ENCODE results near the gene PAX5.
"Not testable (repeated sequence)": the region's sequence is repeated elsewhere in the genome, so short reads cannot be mapped to it uniquely, and the experiment has no call there.

Gene PAX5

DNA sequence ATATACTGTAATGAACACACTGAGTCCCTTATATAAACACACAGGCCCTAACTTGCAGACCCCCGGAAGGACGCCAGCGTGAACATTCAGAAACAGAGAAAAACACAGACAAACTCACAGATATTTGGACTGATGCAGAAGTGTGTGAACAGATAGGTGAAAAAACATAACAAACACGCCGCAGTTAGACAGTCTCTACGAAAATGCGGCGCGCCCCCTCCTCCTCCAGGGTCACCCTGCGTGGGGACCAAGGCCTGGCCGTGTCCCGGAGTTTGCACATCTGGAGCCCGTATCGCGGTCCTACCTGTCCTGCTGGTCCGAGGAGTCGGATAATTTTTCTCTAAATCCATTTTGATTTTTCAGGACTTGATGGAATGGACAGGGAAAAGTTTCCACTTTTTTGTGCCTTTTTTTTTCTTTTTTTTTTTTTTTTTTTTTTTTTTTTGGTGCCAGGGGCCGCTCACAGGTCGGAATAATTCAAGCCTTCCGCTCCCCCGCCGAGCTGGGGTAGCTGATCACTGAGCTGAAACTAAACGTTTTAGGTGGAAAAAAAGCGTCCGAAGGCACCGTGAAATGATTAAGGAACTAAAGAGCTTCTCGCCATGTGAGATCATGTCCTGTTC, at the start of gene PAX5:
TSS of gene PAX5 (minus strand) at position 587 of the 623 bp plus-strand sequence. CDS start at position 350, 237 bp downstream.
- DNase-seq, result no peak

DNA sequence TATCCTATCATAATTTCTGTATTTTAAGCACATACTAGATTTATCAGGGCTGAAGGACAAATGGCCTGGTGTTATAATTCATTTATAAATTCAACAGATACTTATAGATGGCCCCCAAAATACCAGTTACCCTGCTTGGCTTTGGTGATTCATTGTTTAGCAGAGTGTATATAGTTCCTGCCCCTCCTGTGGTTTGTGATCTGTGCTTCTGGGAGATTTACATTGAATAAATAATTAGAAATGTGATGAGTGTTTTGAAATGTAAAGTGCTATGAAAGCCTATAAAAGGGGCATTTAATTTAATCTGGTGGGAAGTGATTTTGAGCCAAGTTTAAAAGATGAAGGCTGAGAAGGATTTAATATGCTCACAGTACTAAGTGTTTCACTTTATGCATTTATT, 49.6 kb upstream of the PAX5 start:
- no peak for DNase-seq

DNA sequence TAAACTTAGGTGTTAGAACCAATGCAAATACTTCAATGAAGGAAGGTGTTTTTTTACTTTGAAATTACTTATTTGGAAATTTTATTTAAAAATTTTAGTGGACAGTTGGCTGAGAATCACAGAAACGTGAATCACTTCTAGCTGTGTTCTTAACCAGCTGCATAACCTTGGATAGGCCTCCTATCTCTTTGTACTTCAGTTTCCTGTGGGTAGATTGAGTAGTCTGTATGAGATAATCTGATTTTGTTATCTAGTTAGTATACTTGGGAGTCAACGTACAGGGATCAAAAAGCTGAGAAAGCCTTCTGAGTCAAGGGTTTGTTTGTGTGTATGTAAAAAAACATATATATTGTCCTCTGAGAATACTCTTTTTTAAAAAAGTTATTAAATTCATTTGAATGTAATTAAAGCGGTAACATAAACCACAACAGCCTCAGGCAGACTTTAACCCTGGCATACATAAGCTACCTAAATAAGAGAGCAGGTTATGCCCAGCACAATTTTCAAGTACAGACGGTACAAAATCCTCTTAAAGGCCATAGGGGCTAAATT, 48.2 kb upstream of the PAX5 start:
- DNase-seq, result no peak

DNA sequence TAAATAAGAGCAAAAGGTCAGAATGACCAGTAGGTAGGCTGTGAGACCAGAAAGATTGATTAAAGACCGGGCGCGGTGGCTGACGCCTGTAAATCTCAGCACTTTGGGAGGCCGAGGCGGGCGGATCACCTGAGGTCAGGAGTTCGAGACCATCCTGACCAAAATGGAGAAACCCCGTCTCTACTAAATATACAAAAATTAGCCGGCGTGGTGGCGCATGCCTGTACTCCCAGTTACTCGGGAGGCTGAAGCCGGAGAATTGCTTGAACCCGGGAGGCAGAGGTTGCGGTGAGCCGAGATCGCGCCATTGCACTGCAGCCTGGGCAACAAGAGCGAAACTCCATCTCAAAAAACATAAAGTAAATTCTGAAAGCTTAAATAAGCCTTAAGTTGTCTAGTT, 47.4 kb upstream of the PAX5 start:
- not testable (repeated sequence) for DNase-seq

DNA sequence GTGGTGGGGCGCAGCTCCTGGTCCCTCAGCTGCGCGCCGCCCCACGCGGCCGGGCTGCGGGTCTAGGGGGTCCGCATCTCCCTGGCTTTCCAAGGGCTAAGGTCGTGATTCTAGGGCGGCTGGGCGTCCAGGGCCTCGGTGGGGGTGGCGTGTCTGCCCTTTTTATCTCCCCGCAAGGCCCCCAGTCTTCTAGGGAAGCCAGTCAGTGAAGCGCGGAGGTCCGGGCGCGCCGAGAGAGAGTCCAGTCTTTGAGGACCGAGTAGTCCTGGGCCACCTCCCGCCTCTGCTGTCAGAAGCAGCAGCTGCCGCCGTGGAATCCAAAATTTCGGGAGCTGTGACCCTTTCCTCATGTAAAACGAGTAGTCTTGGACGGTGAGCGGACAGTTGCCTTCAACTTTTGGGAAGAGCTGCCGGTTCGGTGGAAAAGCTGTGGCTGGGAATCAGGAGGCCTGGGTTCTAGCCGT, 46.1 kb upstream of the PAX5 start:
- DNase-seq, result not testable (repeated sequence)

DNA sequence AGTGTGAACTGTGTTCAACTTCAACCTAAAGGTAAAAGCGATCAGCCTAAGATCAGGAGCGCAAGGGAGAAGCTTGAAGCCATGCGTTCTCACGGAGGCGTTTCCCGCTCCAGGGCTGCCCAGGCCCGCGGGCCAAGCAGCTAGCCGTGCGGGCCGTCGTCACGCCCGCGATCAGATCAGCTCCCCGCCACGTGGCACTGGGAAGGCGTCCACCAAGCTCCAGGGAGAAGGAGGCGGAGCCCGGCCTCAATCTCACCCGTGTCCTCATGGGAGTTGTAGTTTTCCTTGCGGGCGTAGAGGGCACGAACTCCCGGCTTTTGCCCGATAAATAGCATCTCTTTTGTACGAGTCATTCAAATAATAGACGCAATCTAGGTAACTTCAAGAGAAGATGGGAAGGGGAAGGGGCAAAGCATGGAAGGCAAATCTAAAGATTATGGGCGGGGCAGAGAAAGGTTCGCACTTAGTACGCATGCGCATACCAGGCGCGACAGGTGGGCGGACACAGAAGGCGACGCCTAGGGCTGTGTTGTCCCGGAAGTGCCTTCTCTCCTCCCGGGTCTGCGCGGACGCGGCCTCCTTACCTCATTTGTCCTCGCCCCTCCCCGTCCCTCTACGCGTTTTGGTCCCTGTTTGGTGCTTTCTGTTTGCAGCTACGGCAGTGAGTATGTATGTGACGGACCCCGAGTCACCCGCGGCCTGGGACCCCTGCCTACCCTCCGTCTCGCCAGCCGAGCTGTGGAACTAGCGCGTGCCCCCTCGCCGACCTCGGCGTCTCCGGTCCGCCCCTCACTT, 45.5 kb upstream of the PAX5 start:
- peak; percentile 53 for DNase-seq

DNA sequence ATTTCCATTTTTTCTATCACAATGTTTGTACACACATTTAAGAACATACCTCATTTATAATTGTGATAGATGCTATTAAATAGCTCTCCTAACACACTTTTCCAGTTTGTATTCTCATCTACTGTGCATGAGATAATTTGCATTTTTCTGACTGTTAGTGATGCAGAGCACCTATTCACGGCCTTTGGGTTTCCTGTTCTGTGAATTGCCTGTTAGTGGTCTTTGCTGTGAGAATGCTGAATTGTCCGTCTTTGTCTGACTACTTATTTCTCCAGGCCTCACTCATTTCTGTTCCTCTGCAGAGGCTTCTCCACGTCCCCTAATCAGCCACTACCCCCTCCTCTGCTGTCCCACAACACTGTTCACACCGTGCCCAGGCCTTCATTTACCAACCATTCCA, 40.7 kb upstream of the PAX5 start:
- not testable (repeated sequence) for DNase-seq

DNA sequence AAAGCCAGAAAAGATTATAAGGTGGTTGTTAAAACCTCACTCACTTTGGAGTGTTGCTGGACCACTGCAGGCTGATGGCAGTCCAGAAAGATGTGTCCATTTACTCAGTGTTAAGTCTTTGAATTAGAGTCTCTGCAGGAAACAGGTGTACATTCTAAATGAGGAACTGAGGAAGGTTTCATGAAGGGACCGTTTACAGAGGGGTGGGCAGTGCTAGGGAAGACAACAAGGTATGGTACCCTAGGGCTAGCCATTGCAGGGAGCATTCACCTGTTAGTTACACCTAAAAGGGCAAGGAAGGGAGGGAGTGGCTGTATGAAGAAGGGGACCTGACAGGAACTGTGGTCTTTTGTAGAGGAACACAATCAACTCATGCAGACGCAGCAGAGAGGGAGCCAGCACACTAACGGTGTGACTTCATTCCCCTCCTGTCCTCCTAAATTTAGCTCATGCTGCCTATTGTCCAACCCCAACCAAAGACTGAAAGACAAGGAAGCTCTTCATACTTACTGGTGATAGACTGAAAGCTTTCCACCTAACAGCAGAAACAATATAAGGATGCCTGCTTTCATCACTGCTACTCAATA, 32.2 kb upstream of the PAX5 start:
- DNase-seq, result no peak

DNA sequence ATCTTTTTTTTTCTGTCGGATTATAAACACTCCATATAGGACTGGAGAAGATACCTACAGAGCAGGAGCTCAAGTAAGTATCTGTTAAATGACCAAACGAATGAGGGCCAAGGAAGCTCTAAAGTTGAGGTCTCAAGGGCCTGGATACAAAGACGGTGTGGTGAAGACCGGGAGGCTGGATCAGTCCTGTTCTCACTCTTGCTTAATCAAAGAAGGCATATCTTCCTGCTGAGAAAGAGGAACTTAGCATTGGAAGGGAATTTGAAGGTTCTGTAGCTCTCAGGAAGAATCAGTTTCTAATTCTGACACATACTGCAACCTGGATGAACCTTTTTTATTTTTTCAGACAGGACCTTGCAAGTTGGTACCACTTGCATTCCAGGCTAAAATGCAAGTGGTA, 28.3 kb upstream of the PAX5 start:
- no peak for DNase-seq

DNA sequence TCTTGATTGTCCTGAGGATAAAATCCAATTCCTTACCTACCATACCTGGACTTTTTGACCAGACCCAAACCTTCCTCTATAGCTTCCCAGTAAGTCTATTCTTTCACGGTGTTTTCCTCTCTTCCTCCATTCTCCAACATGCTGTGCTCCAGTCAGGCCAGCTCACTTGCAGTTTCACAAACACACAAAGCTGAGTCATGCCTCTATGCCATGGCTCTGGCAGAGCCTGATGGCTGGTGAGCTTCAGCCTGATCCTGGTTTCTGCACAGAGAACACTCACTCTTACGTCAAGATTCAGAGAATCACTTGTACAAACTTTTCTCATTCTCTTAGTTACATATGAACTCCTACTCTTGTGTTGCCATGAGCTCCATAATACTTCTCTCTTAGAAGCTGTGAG, 27.7 kb upstream of the PAX5 start:
- DNase-seq, result no peak

DNA sequence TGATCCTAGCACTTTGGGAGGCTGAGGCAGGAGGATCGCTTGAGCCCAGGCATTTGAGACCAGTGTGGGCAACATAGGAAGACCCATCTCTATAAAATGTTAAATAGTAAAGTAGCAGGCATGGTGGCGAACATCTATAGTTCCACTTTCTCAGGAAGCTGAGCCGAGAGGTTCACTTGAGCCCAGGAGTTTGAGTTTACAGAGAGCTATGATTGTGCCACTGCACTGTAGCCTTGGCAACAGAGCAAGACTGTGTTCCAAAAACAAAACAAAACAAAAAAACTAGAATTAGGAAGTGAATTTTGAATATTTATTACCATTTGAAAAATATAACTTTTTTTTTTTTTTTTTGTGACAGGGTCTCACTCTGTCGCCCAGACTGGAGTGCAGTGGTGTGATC, 26.8 kb upstream of the PAX5 start:
- no peak for DNase-seq

DNA sequence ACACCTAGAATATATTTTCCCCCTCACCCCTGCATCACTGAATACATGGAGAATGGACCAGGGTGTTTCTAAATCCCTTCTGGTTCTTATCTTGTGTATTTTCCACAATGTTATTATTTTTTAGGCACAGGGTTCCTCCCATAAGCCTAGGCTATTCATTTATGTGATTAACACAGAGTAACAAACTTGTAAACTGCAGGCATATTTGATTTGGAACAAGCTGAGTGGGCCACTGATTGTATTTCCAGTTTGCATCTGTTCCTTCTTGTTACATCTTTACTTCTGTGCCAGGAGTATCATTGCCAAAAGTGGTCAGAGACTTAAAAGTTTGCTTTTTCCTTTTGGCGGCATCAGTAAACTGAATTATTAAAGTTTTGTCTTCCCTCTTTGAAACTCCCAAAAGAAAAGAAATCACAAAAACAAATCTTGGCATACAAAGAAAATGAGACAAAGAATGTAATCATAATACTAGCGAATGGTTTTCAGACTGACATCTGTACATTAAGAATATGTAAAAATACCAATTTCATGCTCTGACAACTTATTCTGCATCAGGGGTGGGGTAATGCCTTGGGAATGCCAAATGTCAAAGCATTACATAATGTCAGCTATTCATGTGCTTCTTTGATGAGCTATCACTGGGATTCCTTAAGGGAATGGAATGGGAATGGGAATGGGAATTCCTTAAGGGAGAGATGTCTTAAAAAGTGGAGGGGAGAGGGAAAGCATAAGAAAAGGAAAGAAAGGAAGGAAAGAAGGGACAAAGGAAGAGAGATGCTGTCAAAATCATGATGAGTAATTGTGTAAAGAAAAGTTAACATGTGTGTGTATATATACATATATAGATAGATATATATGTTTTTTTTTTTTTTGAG, 22.2 kb upstream of the PAX5 start:
- DNase-seq, result no peak

DNA sequence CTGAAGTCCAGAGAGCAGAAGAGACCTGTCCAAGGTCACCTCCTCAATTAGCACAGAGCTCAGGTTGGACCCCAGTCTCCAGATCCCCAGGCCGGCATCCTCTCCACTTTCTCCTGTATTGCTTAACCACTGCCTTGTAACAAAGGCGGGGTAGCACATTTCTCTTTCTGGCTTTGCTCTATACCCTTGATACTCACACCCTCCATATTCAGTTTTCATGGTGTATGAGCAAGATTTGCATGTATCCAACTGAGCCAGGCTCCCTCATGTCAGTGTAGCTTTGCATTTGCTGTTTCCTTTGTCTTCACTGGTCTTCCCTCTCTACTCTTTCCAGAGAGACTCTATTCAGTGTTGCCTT, 20.3 kb upstream of the PAX5 start:
- DNase-seq, result not testable (repeated sequence)

DNA sequence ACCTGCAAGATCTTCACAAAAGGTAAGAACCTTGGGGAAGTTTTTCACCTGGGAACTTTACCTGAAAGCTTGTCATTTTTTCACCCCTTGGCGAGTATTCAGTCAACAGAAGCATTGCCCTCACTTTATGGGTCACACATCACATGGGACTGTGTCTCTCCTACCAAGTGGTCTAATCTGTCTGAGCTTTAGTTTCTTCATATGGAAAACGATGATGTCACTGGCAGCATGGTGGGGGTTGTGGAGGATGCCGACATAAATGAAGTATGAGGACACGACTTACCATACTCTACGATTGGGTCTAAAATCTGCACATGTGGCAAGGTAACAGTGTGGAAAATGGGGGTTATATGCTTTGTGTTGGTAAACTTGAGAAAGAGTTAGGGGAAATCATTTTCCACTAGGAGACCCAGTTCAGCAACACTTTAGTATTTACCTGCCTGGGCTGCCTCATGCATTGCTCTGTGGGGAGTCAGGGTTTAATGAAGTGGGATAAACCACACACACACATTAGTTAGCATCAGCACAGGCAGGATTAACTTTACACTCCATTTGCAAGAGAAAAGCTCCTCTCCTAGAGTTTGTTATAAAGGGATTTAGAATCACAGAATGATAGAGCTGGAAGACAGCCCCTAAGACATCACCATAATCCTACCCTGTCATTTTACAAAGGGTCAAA, 19.8 kb upstream of the PAX5 start:
- DNase-seq, result no peak

DNA sequence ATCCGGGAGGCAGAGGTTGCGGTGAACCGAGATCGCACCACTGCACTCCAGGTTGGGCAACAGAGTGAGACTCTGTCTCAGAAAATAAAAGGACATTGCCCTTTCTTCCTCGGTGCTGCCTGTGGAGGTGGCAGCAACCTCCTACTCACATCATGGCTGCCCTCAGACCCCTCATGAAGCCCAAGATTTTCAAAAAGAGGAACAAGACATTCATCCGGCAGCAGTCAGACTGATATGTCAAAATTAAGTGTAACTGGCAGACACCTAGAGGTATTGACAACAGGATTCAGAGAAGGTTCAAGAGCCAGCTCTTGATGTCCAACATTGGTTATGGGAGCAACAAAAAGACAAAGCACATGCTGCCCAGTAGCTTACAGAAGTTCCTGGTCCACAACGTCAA, 12.6 kb upstream of the PAX5 start:
- DNase-seq, result no peak

DNA sequence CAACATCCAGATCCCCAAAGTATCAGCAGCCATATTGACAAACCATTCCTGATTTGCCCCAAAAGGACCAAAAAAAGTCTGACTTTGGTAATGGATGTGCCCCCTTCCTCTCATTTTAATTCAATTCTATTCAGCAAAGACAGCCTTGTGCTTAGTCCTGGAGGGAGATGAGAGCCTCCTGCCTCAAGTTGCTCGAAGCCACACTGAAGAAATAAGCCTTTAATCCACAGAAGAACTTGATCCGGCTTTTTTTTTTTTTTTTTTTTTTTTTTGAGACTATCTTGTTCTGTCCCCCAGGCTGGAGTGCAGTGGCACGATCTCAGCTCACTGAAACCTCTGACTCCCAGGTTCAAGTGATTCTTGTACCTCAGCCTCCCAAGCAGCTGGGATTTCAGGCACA, 8.4 kb upstream of the PAX5 start:
- DNase-seq, result no peak

DNA sequence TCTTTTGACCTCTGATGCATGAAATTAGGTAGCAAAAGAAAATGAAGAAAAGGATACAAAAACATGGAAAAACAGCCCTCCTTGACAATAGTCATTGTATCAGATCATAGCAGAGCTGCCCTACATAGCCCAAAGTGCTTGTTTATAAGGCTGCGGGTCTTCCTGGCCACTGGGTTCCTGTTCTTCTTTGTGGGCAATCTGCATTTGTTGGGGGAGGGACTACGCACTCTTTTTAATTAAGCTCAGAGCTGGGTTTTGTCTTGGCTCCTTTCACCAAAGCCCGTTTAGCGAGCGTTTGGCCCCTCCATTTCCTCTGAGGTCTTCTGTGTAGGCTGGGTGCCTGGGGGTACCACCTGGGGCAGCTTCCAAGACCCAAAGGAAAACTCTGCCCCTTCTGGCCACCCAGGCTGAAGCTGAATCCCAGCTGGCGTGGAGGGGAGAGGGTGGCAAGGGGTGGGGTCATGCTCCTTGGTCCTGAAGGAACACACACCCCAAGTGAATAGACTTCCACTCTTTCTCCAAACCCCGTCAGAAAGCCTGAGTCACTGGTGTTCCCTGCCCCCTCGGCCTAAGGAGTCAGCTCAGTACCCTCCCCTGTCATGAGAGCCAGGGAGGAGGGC, 6.5 kb upstream of the PAX5 start:
- DNase-seq, result no peak

DNA sequence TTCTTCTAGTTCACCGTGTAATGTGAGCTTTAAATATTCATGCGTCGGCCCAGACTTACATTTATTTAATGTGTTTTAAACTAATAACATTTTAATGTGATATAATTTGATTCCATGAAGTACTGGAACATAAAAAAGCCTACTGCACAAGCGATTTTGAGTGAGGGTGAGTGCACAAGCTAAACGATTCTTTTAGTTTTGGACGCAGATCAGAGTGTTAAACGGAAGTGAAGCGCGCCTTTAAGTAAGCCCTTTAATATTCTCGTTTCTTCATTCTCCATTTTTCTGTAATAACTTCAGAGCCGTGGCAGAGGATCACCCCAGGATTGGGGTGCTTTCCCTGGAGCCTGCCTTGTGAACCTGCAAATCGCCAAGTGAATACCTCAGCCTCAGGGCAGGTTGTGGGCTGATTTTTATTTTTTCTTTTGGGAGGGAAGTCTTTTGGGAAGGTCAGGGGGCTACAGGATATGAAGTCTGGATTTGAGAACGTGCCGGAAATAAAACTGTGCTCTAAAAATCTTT, 4.9 kb upstream of the PAX5 start:
- DNase-seq, result no peak

DNA sequence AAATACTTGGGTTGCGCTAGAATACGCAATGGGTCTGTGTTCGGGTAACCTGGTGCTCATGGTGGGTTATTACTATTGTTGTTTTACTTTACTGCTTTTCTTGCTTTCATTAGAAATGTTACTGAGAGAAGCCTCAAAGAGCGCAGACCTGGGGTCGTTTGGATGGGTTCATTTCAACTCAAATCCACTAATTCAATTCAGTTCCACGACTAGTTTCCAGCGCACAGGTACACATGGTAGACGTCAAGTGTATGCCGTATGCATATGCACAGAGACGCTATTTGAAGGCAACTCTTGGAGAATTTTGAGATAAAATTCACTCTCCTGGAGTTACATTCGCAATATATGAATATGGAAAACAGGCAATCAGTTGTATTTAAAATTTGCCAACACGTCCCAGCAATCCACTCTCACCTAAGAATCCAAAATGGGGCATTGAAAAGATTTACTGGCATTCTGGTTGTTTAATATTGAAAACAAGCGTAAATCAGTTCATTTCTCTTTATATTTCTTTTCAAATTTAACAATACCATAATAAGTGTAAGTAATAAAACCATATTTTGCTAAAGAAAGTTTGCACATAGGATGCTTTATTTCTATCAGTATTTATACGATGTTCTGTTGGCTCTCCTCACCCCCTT, 4.4 kb upstream of the PAX5 start:
- DNase-seq, result no peak

DNA sequence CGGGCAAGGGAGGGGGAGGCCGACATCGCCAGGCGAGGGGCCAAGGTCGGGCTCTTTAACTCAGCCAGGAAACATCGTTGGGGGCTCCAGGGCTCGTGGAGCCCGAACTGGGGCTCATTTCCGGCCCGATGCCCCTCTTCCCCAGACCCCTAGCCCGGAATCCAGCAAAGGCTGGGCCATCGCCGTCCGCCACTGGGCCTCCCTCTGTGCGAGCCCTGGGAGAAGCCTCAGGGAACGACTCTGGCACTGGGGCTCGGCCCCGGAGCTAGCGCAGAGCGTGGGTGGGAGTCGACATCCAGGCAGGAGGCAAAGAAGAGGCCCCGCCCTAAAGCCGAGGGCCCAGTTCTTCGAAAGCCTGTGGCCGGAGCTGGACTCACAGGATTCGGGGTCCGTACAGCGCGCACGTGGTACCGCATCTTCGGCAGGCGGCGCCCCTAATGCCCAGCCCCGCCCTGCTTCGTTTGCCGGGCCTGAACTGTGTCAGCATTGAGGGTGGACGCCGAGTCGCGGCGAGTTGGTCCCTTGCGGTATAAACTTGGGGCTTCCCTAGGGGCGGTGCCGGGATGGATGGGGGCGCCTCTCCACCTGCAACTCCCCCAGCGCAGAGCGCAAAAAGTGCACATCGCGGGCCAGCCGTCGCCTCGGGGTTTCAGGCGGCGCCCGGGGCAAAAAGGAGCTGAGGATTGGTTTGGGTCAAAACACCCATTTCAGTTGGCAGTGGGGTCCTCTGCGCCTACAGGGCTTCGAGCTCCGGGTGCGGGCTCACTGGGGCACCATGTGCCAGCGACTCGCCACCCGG, 3.6 kb upstream of the PAX5 start:
- DNase-seq, result no peak

Measured in NCI-H187 treated with DMSO at 0.1 percent for 48 hours (cell line).